Hepatocyte (in vitro differentiated cells): ENCODE measurements around the gene ARL3. TPM values are rescaled to one million over a fixed set of nuclear protein-coding genes. Genes with fewer than 3 reads are reported as not detected.

ENCODE experiments used
- DNase-seq: peaks from one replicate; pipeline ENCODE4 v3.0.0-alpha.2; 2016; ENCODE audit warnings: low spot score
- H2AFZ ChIP-seq: fragments of 200-600 bp; sonication (generic); 2 replicates; pipeline ENCODE4 v1.6.0; 2016; ENCODE audit warnings: antibody characterized with exemption, mild to moderate bottlenecking
- H3K27ac ChIP-seq: fragments of 200-600 bp; sonication (generic); 2 replicates; pipeline ENCODE4 v1.5.1; 2016; ENCODE audit warnings: mild to moderate bottlenecking
- H3K27me3 ChIP-seq: fragments of 200-600 bp; sonication (generic); 2 replicates; pipeline ENCODE4 v1.6.1; 2016
- H3K36me3 ChIP-seq: fragments of 200-600 bp; sonication (generic); replicated peaks from 2 replicates; pipeline ENCODE4 v1.5.1; 2016; ENCODE audit warnings: low read depth; ENCODE audit not compliant: insufficient read depth
- H3K4me1 ChIP-seq: fragments of 200-600 bp; sonication (generic); 2 replicates; pipeline ENCODE4 v1.5.1; 2016; ENCODE audit warnings: mild to moderate bottlenecking, moderate library complexity; ENCODE audit not compliant: insufficient read depth
- H3K4me2 ChIP-seq: fragments of 200-600 bp; sonication (generic); 2 replicates; pipeline ENCODE4 v1.6.0; 2016
- H3K4me3 ChIP-seq: fragments of 200-600 bp; sonication (generic); 2 replicates; pipeline ENCODE4 v1.5.1; 2016; ENCODE audit warnings: mild to moderate bottlenecking
- H3K79me2 ChIP-seq: fragments of 200-600 bp; sonication (generic); 2 replicates; pipeline ENCODE4 v1.6.0; 2017; ENCODE audit warnings: mild to moderate bottlenecking
- H3K9me2 ChIP-seq: fragments of 200-600 bp; sonication (generic); replicated peaks from 2 replicates; pipeline ENCODE4 v1.6.0; 2017; ENCODE audit warnings: mild to moderate bottlenecking; ENCODE audit not compliant: insufficient read depth
- H3K9me3 ChIP-seq: fragments of 200-600 bp; sonication (generic); 2 replicates; pipeline ENCODE4 v1.5.1; 2016; ENCODE audit warnings: low read depth, mild to moderate bottlenecking
- H4K20me1 ChIP-seq: fragments of 200-600 bp; sonication (generic); 2 replicates; pipeline ENCODE4 v1.6.0; 2016; ENCODE audit warnings: mild to moderate bottlenecking; ENCODE audit not compliant: insufficient read depth, poor library complexity, severe bottlenecking
- CTCF ChIP-seq: fragments of 200-600 bp; sonication (generic); IDR thresholded peaks from 2 replicates; pipeline ENCODE4 v1.5.1; 2016; ENCODE audit warnings: antibody characterized with exemption, mild to moderate bottlenecking; ENCODE audit not compliant: poor library complexity
- EZH2 ChIP-seq: fragments of 200-600 bp; sonication (generic); IDR thresholded peaks from 2 replicates; pipeline ENCODE4 v1.6.1; 2016; ENCODE audit warnings: antibody characterized with exemption, mild to moderate bottlenecking, borderline replicate concordance
- EZH2phosphoT487 ChIP-seq: fragments of 200-600 bp; sonication (generic); IDR thresholded peaks from one replicate; pipeline ENCODE4 v1.6.1; 2018; ENCODE audit warnings: antibody characterized with exemption, mild to moderate bottlenecking, low read depth, moderate library complexity; ENCODE audit not compliant: unreplicated experiment, severe bottlenecking
- WGBS: methylation state at CpG from one replicate; pipeline ENCODE4 v1.1.6; 2016; ENCODE audit warnings: low lambda C conversion rate; ENCODE audit errors: missing lambda C conversion rate; 5-methylcytosine and 5-hydroxymethylcytosine counted together
- polyA plus RNA-seq: library from polyadenylated mRNA; unstranded; fragments of >200 nt; fragmentation: Nextera tagmentation; extraction: Ambion mirVana; gene quantifications from 2 replicates; pipeline ENCODE4 v1.2.1, GENCODE V29; 2016
- total RNA-seq: library from RNA; depleted of rRNA; stranded (reverse); fragments of >200 nt; gene quantifications from 2 replicates; pipeline ENCODE4 v1.2.3, GENCODE V29; 2014

The ARL3 gene
- total and polyA plus RNA-seq, 2 experiments from 2014 or later: 6.4 to 16.5 TPM

GRCh38 chr10:102726274-102726673, 12.1 kb upstream of the ARL3 start:
- TF ChIP-seq CTCF: no peak
- TF ChIP-seq EZH2phosphoT487: no peak
- no peak for TF ChIP-seq EZH2
- no peaks in the 10 kb centered on the region for H3K9me2 ChIP-seq
- 61% methylated on average over 3 of the region's 3 CpGs for WGBS

GRCh38 chr10:102723989-102724388, 9.8 kb upstream of the ARL3 start:
- H3K9me2 ChIP-seq: no peaks in the 10 kb centered on the region
- WGBS: 96% methylated on average over 4 of the region's 4 CpGs
- H3K27me3 ChIP-seq: no peaks in the 10 kb centered on the region
- TF ChIP-seq CTCF (no peak), EZH2phosphoT487 (no peak), EZH2 (no peak)
- no peak overlapping the region for H3K4me2 ChIP-seq
- no peaks in the 10 kb centered on the region for H3K36me3 ChIP-seq
- H3K79me2 ChIP-seq: peaks cover 39% of the 10 kb centered on the region
- no peaks in the 10 kb centered on the region for H3K9me3 ChIP-seq
- H4K20me1 ChIP-seq: no peaks in the 10 kb centered on the region
- H3K4me1 ChIP-seq: no peaks in the 10 kb centered on the region
- no peak overlapping the region for H2AFZ ChIP-seq
- no peak overlapping the region for H3K27ac ChIP-seq
- no peak for DNase-seq
- H3K4me3 ChIP-seq: no peak overlapping the region

More at GRCh38 chr10:102726274-102726673, 12.1 kb upstream of the ARL3 start:
- Histone ChIP-seq H3K27ac (no peak overlapping the region), H3K79me2 (peaks cover 19% of the 10 kb centered on the region), H3K4me2 (no peak overlapping the region), H3K4me3 (no peak overlapping the region), H3K4me1 (no peaks in the 10 kb centered on the region), H3K27me3 (no peaks in the 10 kb centered on the region), H3K9me3 (no peaks in the 10 kb centered on the region), H2AFZ (no peak overlapping the region), H3K36me3 (no peaks in the 10 kb centered on the region), H4K20me1 (no peaks in the 10 kb centered on the region)
- no peak for DNase-seq

DNA sequence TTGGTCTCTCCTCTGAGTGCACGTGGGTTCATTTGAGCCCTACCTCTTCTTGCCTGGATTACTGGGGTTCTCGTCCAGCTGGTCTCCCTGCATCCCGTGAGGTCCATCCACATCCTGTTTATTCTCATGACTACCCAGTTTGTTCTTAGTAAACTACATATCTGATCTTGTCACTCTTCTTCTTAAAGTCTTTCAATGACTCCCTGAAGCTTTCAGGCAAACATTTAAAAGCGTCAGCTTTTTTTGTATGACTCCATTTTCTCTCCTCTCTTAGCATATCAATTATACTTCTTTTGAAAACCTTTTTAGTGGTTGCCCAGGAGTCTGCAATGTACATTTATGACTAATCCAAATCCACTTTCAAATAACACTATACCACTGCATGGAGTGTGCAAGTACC, 7.8 kb upstream of the ARL3 start:
- H3K9me2 ChIP-seq: no peaks in the 10 kb centered on the region
- H3K4me1 ChIP-seq: peaks cover 11% of the 10 kb centered on the region
- WGBS: 75% methylated on average over 4 of the region's 4 CpGs
- H3K36me3 ChIP-seq: no peaks in the 10 kb centered on the region
- H3K27ac ChIP-seq: no peak overlapping the region
- TF ChIP-seq CTCF (no peak), EZH2phosphoT487 (no peak), EZH2 (no peak)
- no peaks in the 10 kb centered on the region for H3K27me3 ChIP-seq
- H3K79me2 ChIP-seq: peaks cover 39% of the 10 kb centered on the region
- no peaks in the 10 kb centered on the region for H4K20me1 ChIP-seq
- no peak for DNase-seq
- H2AFZ ChIP-seq: no peak overlapping the region
- H3K4me2 ChIP-seq: no peak overlapping the region
- H3K9me3 ChIP-seq: no peaks in the 10 kb centered on the region
- no peak overlapping the region for H3K4me3 ChIP-seq
